Measurements from ENCODE around the gene H1-8. TPM values are rescaled to one million over a fixed set of nuclear protein-coding genes. Genes with fewer than 3 reads are reported as not detected.

The H1-8 gene
- total RNA-seq (2021; ENCODE audit: unreplicated experiment) (not detected), Bru-seq, nascent RNA (not detected), BruChase-seq, experiment 1, labeled RNA remaining after a 6-hour chase (not detected), BruChase-seq, experiment 2, labeled RNA remaining after a 2-hour chase (not detected)
- polyA plus RNA-seq (2012): not detected in 2 replicates
- long read RNA-seq: 0 reads

- TF ChIP-seq ZFX (IDR thresholded peaks at IDR 0.05) (no peak), ZNF274 (IDR thresholded peaks at IDR 0.05; ENCODE audit: low read depth, low read length) (no peak), CBX3 (IDR thresholded peaks at IDR 0.05; ENCODE audit: low read depth) (no peak), MAX (IDR thresholded peaks at IDR 0.05) (no peak), ZBTB33 (IDR thresholded peaks at IDR 0.05; ENCODE audit: extremely low read depth, insufficient replicate concordance, low read length) (no peak), EGR1 (IDR thresholded peaks at IDR 0.05; ENCODE audit: low read depth) (no peak), CTCF (IDR thresholded peaks at IDR 0.05 in 2 of 3, conservative IDR thresholded peaks at IDR 0.05 in 1 of 3; ENCODE audit: borderline replicate concordance in 1 of 3, insufficient read depth in 1 of 3, low read depth in 2 of 3, low read length in 2 of 3) (no peak), SRF (IDR thresholded peaks at IDR 0.05; ENCODE audit: low read depth) (no peak), RAD21 (IDR thresholded peaks at IDR 0.05; ENCODE audit: low read depth) (no peak), TCF7L2 (IDR thresholded peaks at IDR 0.05; ENCODE audit: borderline replicate concordance, extremely low read depth, insufficient read depth, insufficient read length) (no peak), ATF3 (IDR thresholded peaks at IDR 0.05) (no peak), SIN3A (IDR thresholded peaks at IDR 0.05; ENCODE audit: low read depth) (no peak), POLR2A (IDR thresholded peaks at IDR 0.05; ENCODE audit: borderline replicate concordance, extremely low read depth, insufficient read depth, insufficient read length) (no peak), EZH2 (IDR thresholded peaks at IDR 0.05) (no peak), EZH2phosphoT487 (IDR thresholded peaks at IDR 0.05; ENCODE audit: borderline replicate concordance) (no peak), SP1 (IDR thresholded peaks at IDR 0.05; ENCODE audit: low read depth) (no peak), REST (IDR thresholded peaks at IDR 0.05; ENCODE audit: low read depth) (no peak), YY1 (IDR thresholded peaks at IDR 0.05; ENCODE audit: extremely low read depth, insufficient replicate concordance, low read depth, low read length) (no peak)
- H3K4me2 ChIP-seq (ENCODE audit: low read length): no peak within 1 kb of the TSS
- H3K9me3 ChIP-seq (ENCODE audit: control insufficient read depth in 1 of 2, insufficient read depth in 1 of 2, low read depth in 1 of 2, low read length in 2 of 2): no peaks in the 10 kb centered on the region
- DNase-seq (ENCODE audit: low read depth, low spot score) (no peak), ATAC-seq (no peak)
- H3K27me3 ChIP-seq (ENCODE audit: insufficient read depth, low read length): no peaks in the 10 kb centered on the region
- H4K20me1 ChIP-seq (ENCODE audit: insufficient read depth): no peaks in the 10 kb centered on the region
- no peak within 1 kb of the TSS for H2AFZ ChIP-seq (ENCODE audit: low read depth, low read length, poor library complexity, severe bottlenecking)
- H3K4me1 ChIP-seq (ENCODE audit: control insufficient read depth in 1 of 2, insufficient read depth in 2 of 2, low read length in 2 of 2): no peaks in the 10 kb centered on the region
- POLR2A ChIA-PET: no interaction called here
- RAD21 ChIA-PET (ENCODE audit: low non-redundant PET in 1 of 2, low total read pairs in 2 of 2, uncharacterized antibody in 2 of 2, unreplicated experiment in 2 of 2): no interaction called here
- H3K27ac ChIP-seq (ENCODE audit: low read depth, low read length): no peak within 1 kb of the TSS
- CTCF ChIA-PET: no interaction called here
- no peak within 1 kb of the TSS for H3K9ac ChIP-seq (ENCODE audit: low read length)
- no peaks in the 10 kb centered on the region for H3K9me2 ChIP-seq (ENCODE audit: insufficient read depth)
- H3K79me2 ChIP-seq (ENCODE audit: insufficient read depth, low read length): no peaks in the 10 kb centered on the region
- intact Hi-C loops (cut with micrococcal nuclease): no loop called here
- BruUV-seq (replicated peaks): no TSS peak
- no peak within 1 kb of the TSS for H3K4me3 ChIP-seq (replicated peaks in 1 of 2; ENCODE audit: low read depth in 1 of 2, low read length in 2 of 2)
- no peaks in the 10 kb centered on the region for H3K36me3 ChIP-seq (ENCODE audit: control insufficient read depth in 1 of 2, insufficient read depth in 2 of 2, low read length in 2 of 2)
Measured at GRCh38 chr3:129543156-129543790, at the start of gene H1-8. Gene H1-8, plus strand, starts transcription at chr3:129543175. Its CDS starts 44 bp downstream, at chr3:129543219.
